NB4 (cell line): ENCODE data around the gene FAM8A1.

Source experiments
- DNase-seq: peaks from one replicate; pipeline ENCODE4 v3.0.0; 2010; ENCODE audit warnings: low read depth
- H3K4me3 ChIP-seq: one replicate; pipeline ENCODE4 v1.5.1; 2011; ENCODE audit warnings: mild to moderate bottlenecking, low read depth, low read length, moderate library complexity
- MYC ChIP-seq: IDR thresholded peaks from 2 replicates; pipeline ENCODE4 v1.6.1; 2011; ENCODE audit warnings: low read depth, low read length
- POLR2A ChIP-seq: IDR thresholded peaks from 2 replicates; pipeline ENCODE4 v1.6.1; 2011; ENCODE audit warnings: mild to moderate bottlenecking; ENCODE audit not compliant: insufficient read length; ENCODE audit errors: extremely low read depth
- TF ChIP-seq, protein P1 (sequence below): IDR thresholded peaks from one replicate; pipeline ENCODE4 v1.5.1; 2012; ENCODE audit warnings: low read depth, low read length
- TF ChIP-seq, protein P2 (sequence below): IDR thresholded peaks from 2 replicates; pipeline ENCODE4 v1.6.1; 2011; ENCODE audit warnings: low read depth, low read length

FAM8A1 gene

GRCh38 chr6:17596085-17596484, 4.0 kb upstream of the FAM8A1 start:
- TF ChIP-seq, protein P1, sequence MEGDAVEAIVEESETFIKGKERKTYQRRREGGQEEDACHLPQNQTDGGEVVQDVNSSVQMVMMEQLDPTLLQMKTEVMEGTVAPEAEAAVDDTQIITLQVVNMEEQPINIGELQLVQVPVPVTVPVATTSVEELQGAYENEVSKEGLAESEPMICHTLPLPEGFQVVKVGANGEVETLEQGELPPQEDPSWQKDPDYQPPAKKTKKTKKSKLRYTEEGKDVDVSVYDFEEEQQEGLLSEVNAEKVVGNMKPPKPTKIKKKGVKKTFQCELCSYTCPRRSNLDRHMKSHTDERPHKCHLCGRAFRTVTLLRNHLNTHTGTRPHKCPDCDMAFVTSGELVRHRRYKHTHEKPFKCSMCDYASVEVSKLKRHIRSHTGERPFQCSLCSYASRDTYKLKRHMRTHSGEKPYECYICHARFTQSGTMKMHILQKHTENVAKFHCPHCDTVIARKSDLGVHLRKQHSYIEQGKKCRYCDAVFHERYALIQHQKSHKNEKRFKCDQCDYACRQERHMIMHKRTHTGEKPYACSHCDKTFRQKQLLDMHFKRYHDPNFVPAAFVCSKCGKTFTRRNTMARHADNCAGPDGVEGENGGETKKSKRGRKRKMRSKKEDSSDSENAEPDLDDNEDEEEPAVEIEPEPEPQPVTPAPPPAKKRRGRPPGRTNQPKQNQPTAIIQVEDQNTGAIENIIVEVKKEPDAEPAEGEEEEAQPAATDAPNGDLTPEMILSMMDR, result no peak
- TF ChIP-seq POLR2A, result no peak
- TF ChIP-seq MYC, result no peak
- TF ChIP-seq, protein P2, sequence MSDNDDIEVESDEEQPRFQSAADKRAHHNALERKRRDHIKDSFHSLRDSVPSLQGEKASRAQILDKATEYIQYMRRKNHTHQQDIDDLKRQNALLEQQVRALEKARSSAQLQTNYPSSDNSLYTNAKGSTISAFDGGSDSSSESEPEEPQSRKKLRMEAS, result no peak
- H3K4me3 ChIP-seq, result no peak overlapping the region
- DNase-seq, result no peak

GRCh38 chr6:17600527-17601385, 654 bp downstream of the FAM8A1 start:
- H3K4me3 ChIP-seq, result peak overlapping the region; percentile 71
- no peak for TF ChIP-seq POLR2A
- no peak for TF ChIP-seq MYC
- TF ChIP-seq, protein P1, result no peak
- TF ChIP-seq, protein P2, result peak; percentile 56
- DNase-seq, result peak; percentile 75

- no peak for DNase-seq
- H3K4me3 ChIP-seq, result peak overlapping the region; percentile 71
- TF ChIP-seq POLR2A (no peak), MYC (no peak)
- TF ChIP-seq, protein P2, result no peak
- TF ChIP-seq, protein P1, result no peak
These were observed 1.2 kb downstream of the FAM8A1 start for GRCh38 chr6:17601386-17601703.

DNA sequence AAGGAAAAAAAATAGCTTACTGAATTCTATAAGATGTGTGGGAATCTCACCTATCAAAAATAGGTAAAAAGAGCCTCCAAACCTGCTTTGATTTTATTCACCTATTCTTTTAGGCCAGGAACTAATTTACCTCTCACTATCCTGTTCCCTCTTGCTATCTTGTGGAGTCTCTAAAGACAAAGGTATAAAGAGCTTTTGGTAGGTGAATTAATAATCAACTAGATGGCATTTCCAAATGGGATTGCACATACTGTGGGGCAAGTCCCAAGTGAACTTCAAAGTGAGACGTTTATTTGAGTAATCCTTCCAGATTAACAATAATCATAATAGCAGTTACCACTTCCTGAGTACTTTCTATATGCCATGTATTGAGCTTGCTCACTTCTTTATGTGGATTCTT, 2.8 kb downstream of the FAM8A1 start:
- TF ChIP-seq, protein P2, result no peak
- TF ChIP-seq POLR2A, result no peak
- TF ChIP-seq, protein P1, result no peak
- no peak overlapping the region for H3K4me3 ChIP-seq
- DNase-seq, result no peak

DNA sequence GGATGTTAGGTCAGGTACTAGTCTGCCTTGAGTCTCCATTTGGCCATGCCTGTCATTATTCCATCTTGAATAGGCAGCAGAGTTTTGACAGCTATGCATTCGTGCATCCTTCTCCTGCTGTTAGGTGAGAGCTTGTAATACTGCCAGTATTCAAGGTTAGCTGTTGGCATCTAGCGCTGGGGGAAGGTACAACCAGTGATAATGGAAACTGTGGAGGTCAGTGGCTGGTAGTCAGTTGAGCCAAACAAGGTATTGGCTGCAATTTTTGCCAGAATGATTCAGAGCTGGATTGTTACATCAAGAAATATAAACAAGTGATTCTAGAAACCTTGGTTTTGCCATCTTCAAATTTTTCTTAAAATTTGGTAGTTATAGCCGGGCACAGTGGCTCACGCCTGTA, 6.5 kb downstream of the FAM8A1 start:
- no peak overlapping the region for H3K4me3 ChIP-seq
- DNase-seq, result no peak
- TF ChIP-seq, protein P2, result no peak
- TF ChIP-seq POLR2A (no peak), MYC (no peak)
- TF ChIP-seq, protein P1, result no peak

DNA sequence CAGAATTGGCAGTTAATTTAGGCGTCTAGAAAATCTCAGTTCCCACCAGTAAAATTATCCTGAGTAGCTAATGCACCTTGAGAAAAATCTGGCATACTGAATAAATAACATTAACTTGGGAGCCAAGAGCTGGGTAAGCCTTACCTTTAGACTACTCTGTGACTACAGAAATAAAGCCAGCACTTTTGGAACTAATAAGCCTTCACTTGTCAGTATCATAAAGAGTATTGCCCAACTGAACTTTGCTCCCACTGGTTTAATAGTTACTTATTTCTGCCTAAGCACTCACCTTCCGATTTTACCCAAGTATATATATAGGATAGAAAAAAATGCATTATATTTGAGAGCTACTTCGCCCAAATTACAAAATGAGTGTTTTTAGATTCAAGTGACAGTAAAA, 10.7 kb downstream of the FAM8A1 start:
- no peak for TF ChIP-seq MYC
- TF ChIP-seq, protein P1, result no peak
- TF ChIP-seq, protein P2, result no peak
- no peak for DNase-seq
- no peak overlapping the region for H3K4me3 ChIP-seq
